SU-DHL-6 (cell line): ENCODE results near the gene KRTAP19-2.

Experiments used
- H2AFZ ChIP-seq: fragments of 200-600 bp; sonication (generic); 2 replicates; pipeline ENCODE4 v1.6.1; 2014; ENCODE audit warnings: low read depth, mild to moderate bottlenecking, moderate library complexity, mixed read lengths, antibody characterized with exemption, low read length; ENCODE audit not compliant: severe bottlenecking
- H3F3A ChIP-seq: fragments of 200-600 bp; shearing (Covaris generic); 2 replicates; pipeline ENCODE4 v1.6.0; 2016; ENCODE audit warnings: antibody characterized with exemption, mild to moderate bottlenecking; ENCODE audit not compliant: insufficient read depth
- H3K27ac ChIP-seq: fragments of 200-600 bp; sonication (generic); 2 replicates; pipeline ENCODE4 v1.5.1; 2016; ENCODE audit warnings: low read depth, mild to moderate bottlenecking, low read length, moderate library complexity, mixed read lengths
- H3K27me3 ChIP-seq: fragments of 200-600 bp; sonication (generic), shearing (Covaris generic); 2 replicates; pipeline ENCODE4 v1.6.0; 2014; ENCODE audit warnings: mild to moderate bottlenecking, low read length
- H3K36me3 ChIP-seq: fragments of 200-600 bp; sonication (generic); 2 replicates; pipeline ENCODE4 v1.6.1; 2014; ENCODE audit warnings: mild to moderate bottlenecking, low read length, mixed read lengths
- H3K4me2 ChIP-seq: fragments of 300-600, 200-600 bp; shearing (Covaris generic), sonication (generic); 2 replicates; pipeline ENCODE4 v1.6.0; 2014; ENCODE audit warnings: low read length, low read depth, mild to moderate bottlenecking; ENCODE audit not compliant: poor library complexity, severe bottlenecking
- H3K4me3 ChIP-seq: fragments of 200-600 bp; sonication (generic); 2 replicates; pipeline ENCODE4 v1.5.1; 2014; ENCODE audit warnings: antibody characterized with exemption, low read length, mild to moderate bottlenecking, mixed read lengths; ENCODE audit not compliant: insufficient read depth, poor library complexity, severe bottlenecking
- H3K79me2 ChIP-seq: fragments of 200-600 bp; sonication (generic); 2 replicates; pipeline ENCODE4 v1.6.1; 2014; ENCODE audit warnings: mild to moderate bottlenecking, low read length, moderate library complexity; ENCODE audit not compliant: insufficient read depth
- H3K9ac ChIP-seq: fragments of 200-600 bp; sonication (generic); 2 replicates; pipeline ENCODE4 v1.7.0; 2014; ENCODE audit warnings: mild to moderate bottlenecking, low read length
- H3K9me2 ChIP-seq: fragments of 200-600 bp; sonication (generic); replicated peaks from 2 replicates; pipeline ENCODE4 v1.6.1; 2014; ENCODE audit warnings: low read length; ENCODE audit not compliant: insufficient read depth
- H3K9me3 ChIP-seq: fragments of 200-600 bp; sonication (generic); 2 replicates; pipeline ENCODE4 v1.6.1; 2014; ENCODE audit warnings: low read length, mixed read lengths; ENCODE audit not compliant: insufficient read depth
- H4K20me1 ChIP-seq: fragments of 200-600 bp; sonication (generic); 2 replicates; pipeline ENCODE4 v1.6.1; 2014; ENCODE audit warnings: low read depth, mild to moderate bottlenecking, antibody characterized with exemption, low read length, moderate library complexity, mixed read lengths
- EZH2phosphoT487 ChIP-seq: fragments of 200-600 bp; sonication (generic), shearing (Covaris generic); conservative IDR thresholded peaks from 2 replicates; pipeline ENCODE4 v1.6.1; 2018; ENCODE audit warnings: mild to moderate bottlenecking, antibody characterized with exemption, low read length, moderate library complexity, mixed read lengths
- TF ChIP-seq, protein P1 (sequence below): fragments of 200-600 bp; sonication (generic); IDR thresholded peaks from one replicate; pipeline ENCODE4 v1.5.1; 2017; ENCODE audit warnings: antibody characterized with exemption, mild to moderate bottlenecking, low read length, moderate library complexity; ENCODE audit not compliant: insufficient read depth, poor library complexity, severe bottlenecking

The KRTAP19-2 gene

DNA sequence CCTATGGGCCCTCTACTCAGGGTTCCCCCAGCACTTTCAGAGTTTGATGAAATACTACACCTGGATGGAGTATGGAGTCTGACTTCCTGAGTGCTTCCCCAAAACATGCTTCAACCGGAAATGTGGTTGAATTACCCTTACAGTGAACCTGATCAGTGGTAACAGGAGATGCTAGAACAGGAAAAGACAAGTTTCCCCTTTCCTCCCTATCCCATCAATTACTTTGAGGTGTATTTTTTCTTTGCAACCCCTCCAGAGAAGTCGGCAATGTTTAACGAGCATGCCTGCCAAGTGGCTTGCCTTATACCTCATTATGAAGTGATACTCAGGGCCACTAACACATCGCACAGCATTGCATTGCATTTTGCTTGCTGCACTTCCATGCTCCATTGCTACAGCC is 40.2 kb downstream of the KRTAP19-2 start:
- TF ChIP-seq EZH2phosphoT487: no peak
- TF ChIP-seq, protein P1, sequence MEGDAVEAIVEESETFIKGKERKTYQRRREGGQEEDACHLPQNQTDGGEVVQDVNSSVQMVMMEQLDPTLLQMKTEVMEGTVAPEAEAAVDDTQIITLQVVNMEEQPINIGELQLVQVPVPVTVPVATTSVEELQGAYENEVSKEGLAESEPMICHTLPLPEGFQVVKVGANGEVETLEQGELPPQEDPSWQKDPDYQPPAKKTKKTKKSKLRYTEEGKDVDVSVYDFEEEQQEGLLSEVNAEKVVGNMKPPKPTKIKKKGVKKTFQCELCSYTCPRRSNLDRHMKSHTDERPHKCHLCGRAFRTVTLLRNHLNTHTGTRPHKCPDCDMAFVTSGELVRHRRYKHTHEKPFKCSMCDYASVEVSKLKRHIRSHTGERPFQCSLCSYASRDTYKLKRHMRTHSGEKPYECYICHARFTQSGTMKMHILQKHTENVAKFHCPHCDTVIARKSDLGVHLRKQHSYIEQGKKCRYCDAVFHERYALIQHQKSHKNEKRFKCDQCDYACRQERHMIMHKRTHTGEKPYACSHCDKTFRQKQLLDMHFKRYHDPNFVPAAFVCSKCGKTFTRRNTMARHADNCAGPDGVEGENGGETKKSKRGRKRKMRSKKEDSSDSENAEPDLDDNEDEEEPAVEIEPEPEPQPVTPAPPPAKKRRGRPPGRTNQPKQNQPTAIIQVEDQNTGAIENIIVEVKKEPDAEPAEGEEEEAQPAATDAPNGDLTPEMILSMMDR: no peak
- Histone ChIP-seq H3K9ac (no peak overlapping the region), H3K36me3 (no peaks in the 10 kb centered on the region), H3K4me2 (no peak overlapping the region), H4K20me1 (no peaks in the 10 kb centered on the region), H2AFZ (no peak overlapping the region), H3K27ac (no peak overlapping the region), H3F3A (no peaks in the 10 kb centered on the region), H3K79me2 (no peaks in the 10 kb centered on the region), H3K27me3 (no peaks in the 10 kb centered on the region), H3K4me3 (no peak overlapping the region), H3K9me3 (no peaks in the 10 kb centered on the region), H3K9me2 (no peaks in the 10 kb centered on the region)

DNA sequence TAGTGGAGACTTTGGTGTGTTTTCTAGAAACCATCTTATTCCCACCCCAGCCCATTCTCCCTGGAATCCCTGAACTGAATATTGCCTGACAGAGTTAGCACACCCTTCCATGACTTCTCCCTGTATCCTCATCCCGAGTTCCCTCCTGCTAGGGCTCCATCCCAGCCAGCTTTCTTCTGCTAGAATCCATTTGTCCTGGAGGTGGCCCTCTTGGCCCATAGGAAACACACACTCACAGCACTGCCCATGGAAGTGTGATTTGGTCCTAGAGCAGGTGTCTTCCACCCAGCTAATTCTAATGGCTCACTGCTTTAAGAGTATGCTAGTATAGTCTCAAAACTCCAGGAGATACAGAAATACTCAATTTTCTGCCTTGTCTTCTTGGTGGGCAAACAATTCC is 43.0 kb downstream of the KRTAP19-2 start:
- H3K4me3 ChIP-seq: no peak overlapping the region
- H3K36me3 ChIP-seq: no peaks in the 10 kb centered on the region
- no peak overlapping the region for H3K9ac ChIP-seq
- no peaks in the 10 kb centered on the region for H3K27me3 ChIP-seq
- H2AFZ ChIP-seq: no peak overlapping the region
- H4K20me1 ChIP-seq: no peaks in the 10 kb centered on the region
- no peak for TF ChIP-seq EZH2phosphoT487
- no peaks in the 10 kb centered on the region for H3K79me2 ChIP-seq
- H3K9me2 ChIP-seq: no peaks in the 10 kb centered on the region
- H3K9me3 ChIP-seq: 0 out of 2 replicates have a peak, but pooled peaks cover 6% of the 10 kb centered on the region
- H3F3A ChIP-seq: no peaks in the 10 kb centered on the region
- H3K4me2 ChIP-seq: no peak overlapping the region
- no peak overlapping the region for H3K27ac ChIP-seq

DNA sequence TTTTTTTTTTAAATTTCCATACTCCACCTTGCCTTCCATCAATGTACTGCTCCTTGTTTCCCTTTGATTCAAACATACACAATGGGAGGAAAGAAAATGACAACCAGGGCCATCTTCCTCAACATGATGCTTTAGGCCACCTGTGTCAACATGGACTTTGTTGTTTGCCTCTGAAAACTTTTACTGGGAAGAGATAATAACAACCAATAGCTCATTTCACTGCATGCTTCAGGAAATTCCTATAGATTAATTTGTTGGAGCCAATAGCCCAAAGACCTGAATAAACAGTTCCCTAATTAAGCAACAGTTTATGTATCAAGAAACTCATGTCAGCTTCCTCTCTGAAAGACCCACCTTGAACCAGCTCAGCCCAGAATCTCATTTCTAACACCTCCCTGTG is 44.0 kb downstream of the KRTAP19-2 start:
- H4K20me1 ChIP-seq: no peaks in the 10 kb centered on the region
- TF ChIP-seq, protein P1: no peak
- no peak for TF ChIP-seq EZH2phosphoT487
- 0 out of 2 replicates have a peak, but pooled peaks cover 6% of the 10 kb centered on the region for H3K9me3 ChIP-seq
- no peaks in the 10 kb centered on the region for H3K79me2 ChIP-seq
- H3K27ac ChIP-seq: no peak overlapping the region
- H3K27me3 ChIP-seq: no peaks in the 10 kb centered on the region
- no peak overlapping the region for H2AFZ ChIP-seq
- H3K4me3 ChIP-seq: no peak overlapping the region
- H3K36me3 ChIP-seq: no peaks in the 10 kb centered on the region
- no peak overlapping the region for H3K9ac ChIP-seq
- no peaks in the 10 kb centered on the region for H3F3A ChIP-seq
- no peaks in the 10 kb centered on the region for H3K9me2 ChIP-seq
- H3K4me2 ChIP-seq: no peak overlapping the region

DNA sequence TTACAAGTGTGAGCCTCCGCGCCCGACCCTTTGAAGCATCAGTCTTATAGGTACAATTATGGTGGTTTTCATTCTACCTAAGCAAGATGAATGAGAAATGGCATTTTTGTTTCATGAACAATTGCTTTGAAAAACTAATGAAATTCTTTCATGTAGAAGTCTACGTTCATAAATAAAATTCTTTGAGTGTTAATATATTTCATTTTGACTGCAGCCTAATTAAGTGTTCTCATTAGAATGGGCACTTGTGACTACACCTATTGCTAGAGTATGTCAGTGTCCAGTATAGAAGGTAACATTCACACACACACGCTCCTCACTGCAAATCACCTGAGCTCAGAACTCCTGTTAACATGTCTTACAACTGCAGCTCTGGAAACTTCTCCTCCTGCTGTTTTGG is 47.3 kb downstream of the KRTAP19-2 start, which contains the start of gene KRTAP15-1:
KRTAP15-1 (plus strand) TSS at position 301 of the 400 bp plus-strand sequence; CDS start at position 354, 53 bp downstream.
- no peak within 1 kb of the TSS for H3K27ac ChIP-seq
- H3K9me2 ChIP-seq: no peaks in the 10 kb centered on the region
- H3K79me2 ChIP-seq: no peaks in the 10 kb centered on the region
- 0 out of 2 replicates have a peak, but pooled peaks cover 6% of the 10 kb centered on the region for H3K9me3 ChIP-seq
- H3F3A ChIP-seq: no peaks in the 10 kb centered on the region
- no peaks in the 10 kb centered on the region for H4K20me1 ChIP-seq
- no peaks in the 10 kb centered on the region for H3K36me3 ChIP-seq
- H3K27me3 ChIP-seq: no peaks in the 10 kb centered on the region
- TF ChIP-seq, protein P1: no peak
- no peak for TF ChIP-seq EZH2phosphoT487
- no peak within 1 kb of the TSS for H3K9ac ChIP-seq
- H3K4me3 ChIP-seq: no peak within 1 kb of the TSS
- H2AFZ ChIP-seq: no peak within 1 kb of the TSS
- H3K4me2 ChIP-seq: no peak within 1 kb of the TSS
